GM20000 (cell line): ENCODE data around the gene RAET1L.

Experiments used
- DNase-seq: peaks from one replicate; pipeline ENCODE4 v3.0.0; 2012; ENCODE audit warnings: low spot score
- CTCF ChIP-seq: IDR thresholded peaks from 2 replicates; pipeline ENCODE4 v1.5.1; 2012; ENCODE audit warnings: mild to moderate bottlenecking, control low read depth; ENCODE audit errors: extremely low read depth, missing control alignments

Gene RAET1L

GRCh38 chr6:150056156-150056555 lies 30.8 kb upstream of the RAET1L start:
- no peak for TF ChIP-seq CTCF
- no peak for DNase-seq

GRCh38 chr6:150055131-150055530 lies 29.8 kb upstream of the RAET1L start:
- DNase-seq: no peak
- no peak for TF ChIP-seq CTCF

- no peak for DNase-seq
- TF ChIP-seq CTCF: no peak
Observed at GRCh38 chr6:150053450-150053849, 28.1 kb upstream of the RAET1L start.

GRCh38 chr6:150050846-150051245 lies 25.5 kb upstream of the RAET1L start:
- no peak for TF ChIP-seq CTCF
- no peak for DNase-seq

- TF ChIP-seq CTCF: no peak
- no peak for DNase-seq
Observed at GRCh38 chr6:150048099-150048498, 22.8 kb upstream of the RAET1L start.

- no peak for TF ChIP-seq CTCF
Observed at GRCh38 chr6:150046943-150047342, 21.6 kb upstream of the RAET1L start.

GRCh38 chr6:150044621-150045145 lies 19.4 kb upstream of the RAET1L start:
- TF ChIP-seq CTCF: no peak
- no peak for DNase-seq

More at GRCh38 chr6:150046943-150047342, 21.6 kb upstream of the RAET1L start:
- DNase-seq: no peak
